Measurements from ENCODE around the gene SOX18.
"Not testable (repeated sequence)": the region's sequence is repeated elsewhere in the genome, so short reads cannot be mapped to it uniquely, and the experiment has no call there.

SOX18 gene

DNA sequence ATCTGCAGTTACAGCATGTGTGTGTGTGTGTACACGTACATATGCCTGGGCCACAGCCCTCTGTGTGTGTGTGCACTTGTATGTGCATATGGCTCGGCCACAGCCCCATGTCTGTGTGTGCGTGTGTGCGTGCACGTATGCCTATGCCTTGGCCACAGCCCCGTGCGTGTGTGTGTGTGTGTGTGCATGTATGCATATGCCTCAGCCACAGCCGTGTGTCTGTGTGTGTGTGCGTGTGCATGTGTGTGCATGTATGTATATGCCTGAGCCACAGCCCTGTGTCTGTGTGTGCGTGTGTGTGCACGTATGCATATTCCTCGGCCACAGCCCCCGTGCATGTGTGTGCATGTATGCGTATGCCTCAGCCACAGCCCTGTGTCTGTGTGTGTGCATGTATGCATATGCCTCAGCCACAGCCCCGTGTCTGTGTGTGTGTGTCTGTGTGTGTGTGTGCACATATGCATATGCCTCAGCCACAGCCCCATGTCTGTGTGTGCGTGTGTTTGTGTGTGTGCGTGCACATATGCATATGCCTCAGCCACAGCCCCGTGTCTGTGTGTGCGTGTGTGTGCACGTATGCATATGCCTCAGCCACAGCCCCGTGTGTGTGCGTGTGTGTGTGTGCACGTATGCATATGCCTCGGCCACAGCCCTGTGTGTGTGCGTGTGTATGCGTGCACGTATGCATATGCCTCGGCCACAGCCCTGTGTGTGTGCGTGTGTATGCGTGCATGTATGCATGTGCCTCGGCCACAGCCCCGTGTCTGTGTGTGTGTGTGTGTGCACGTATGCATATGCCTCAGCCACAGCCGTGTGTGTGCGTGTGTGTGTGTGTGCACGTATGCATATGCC is 28.1 kb downstream of the SOX18 start:
- no peak for DNase-seq (ENCODE audit: low read depth)

DNA sequence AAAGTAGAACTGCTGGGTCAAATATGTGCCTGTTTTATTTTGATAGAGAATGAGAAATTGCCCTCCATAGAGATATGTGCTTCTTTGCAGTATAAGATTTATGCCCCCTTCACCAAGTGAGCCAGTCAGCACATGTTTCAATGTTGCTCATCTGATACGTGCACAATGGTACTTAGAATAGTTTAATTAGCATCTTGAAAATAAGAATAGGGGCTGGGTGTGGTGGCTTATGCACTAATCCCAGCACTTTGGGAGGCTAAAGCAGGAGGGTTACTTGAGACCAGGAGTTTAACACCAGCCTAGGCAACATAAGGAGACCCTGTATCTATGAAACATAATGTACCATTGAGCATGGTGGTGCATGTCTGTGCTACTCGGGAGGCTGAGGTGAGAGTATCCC is 33.8 kb downstream of the SOX18 start:
- no peak for DNase-seq (ENCODE audit: low read depth)

DNA sequence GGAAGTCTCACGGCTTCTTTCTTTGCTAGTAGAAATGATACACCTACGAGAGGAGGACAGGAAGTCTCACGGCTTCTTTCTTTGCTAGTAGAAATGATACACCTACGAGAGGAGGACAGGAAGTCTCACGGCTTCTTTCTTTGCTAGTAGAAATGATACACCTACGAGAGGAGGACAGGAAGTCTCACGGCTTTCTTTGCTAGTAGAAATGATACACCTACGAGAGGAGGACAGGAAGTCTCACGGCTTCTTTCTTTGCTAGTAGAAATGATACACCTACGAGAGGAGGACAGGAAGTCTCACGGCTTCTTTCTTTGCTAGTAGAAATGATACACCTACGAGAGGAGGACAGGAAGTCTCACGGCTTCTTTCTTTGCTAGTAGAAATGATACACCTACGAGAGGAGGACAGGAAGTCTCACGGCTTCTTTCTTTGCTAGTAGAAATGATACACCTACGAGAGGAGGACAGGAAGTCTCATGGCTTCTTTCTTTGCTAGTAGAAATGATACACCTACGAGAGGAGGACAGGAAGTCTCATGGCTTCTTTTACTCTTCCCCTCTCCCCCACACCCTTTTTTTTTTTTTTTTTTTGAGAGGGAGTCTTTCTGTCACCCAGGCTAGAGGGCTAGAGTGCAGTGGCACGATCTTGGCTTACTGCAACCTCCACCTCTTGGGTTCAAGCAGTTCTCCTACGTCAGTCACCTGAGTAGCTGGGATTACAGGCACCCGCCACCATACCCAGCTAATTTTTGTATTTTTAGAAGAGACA is 36.9 kb downstream of the SOX18 start:
- not testable (repeated sequence) for DNase-seq (ENCODE audit: low read depth)

DNA sequence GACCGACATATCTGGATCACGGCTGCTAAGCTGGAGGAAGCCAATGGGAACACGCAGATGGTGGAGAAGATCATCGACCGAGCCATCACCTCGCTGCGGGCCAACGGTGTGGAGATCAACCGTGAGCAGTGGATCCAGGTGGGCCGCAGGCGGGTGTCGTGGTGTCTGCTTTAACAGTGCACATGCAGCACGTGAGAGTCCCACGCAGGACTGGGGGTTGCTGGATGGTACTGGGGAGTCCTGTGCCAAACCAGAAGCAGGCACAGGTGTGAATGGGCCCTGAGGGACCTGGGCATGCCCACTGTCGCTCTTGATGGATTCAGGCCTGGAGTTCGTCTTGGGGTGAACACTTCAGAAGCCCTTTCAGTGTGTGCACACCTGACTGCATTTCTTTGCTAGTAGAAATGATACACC is 38.1 kb downstream of the SOX18 start:
- no peak for DNase-seq (ENCODE audit: low read depth)

DNA sequence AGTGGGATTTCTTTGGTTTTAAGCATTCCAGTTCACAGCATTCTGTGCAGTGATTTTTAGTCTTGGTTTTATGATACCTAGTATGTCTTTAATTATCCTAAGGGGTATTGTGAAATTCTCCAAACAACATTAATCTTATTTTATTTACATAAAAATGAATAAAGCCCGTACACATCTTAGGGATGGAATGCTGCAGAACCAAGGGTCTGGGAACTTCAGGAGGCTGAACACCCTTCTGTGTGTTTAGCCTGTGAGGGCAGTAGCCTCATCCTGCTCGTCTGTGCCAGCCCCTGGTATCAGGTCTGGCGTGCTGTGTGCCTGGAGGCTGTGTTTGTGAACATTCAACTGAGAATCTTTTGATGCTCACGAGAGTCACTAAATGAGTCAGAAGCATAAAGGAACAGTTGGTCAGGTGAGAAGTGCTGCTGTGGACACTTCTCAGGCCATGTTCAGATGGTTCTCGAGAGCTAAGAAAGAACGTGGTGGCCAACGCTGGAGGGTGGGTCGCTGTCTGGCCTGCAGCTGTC is 38.7 kb downstream of the SOX18 start:
- peak; percentile 22 for DNase-seq (ENCODE audit: low read depth)

DNA sequence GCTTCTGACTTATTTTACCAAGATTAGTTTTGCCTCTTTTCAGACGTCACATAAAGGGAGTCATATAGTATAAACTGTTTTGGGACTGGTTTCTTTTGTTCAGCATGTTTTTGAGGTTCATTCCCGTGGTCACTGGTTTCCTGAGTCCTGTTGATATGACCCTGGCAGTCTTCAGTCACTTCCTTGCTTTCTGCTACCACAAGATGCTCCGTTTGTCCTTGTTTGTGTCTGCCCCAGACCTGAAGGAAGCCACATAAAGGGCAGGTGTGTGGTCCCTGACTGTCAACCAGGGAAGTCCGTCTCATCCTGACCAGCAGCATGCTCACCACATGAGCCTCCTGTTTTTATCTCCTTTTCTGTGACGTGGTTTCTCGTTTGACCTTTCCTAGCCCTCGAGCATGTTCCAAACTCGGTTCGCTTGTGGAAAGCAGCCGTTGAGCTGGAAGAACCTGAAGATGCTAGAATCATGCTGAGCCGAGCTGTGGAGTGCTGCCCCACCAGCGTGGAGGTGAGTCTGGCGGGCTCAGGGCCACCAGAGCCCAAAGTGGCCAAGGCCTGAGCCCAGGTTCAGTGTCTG is 39.5 kb downstream of the SOX18 start:
- DNase-seq (ENCODE audit: low read depth): no peak

DNA sequence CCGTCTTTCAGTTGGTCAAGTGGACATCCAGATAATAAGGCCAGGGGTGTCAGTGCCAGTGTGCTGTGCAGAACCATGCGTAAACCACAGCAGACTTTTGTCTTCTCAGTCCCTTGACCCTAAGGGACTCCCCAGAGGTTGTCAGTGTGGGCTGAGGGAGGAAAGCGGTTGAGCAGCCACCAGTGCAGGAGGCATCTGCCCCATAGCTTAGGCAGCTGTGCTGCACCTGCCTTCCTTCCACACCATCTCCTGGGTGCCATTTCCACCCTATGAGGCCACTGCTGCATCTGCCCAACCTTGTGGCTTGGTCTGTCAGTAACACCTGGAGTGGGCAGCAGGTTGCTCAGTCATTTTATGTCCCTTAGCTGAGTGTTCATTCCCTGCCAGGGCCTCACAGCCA is 42.5 kb downstream of the SOX18 start:
- no peak for DNase-seq (ENCODE audit: low read depth)

DNA sequence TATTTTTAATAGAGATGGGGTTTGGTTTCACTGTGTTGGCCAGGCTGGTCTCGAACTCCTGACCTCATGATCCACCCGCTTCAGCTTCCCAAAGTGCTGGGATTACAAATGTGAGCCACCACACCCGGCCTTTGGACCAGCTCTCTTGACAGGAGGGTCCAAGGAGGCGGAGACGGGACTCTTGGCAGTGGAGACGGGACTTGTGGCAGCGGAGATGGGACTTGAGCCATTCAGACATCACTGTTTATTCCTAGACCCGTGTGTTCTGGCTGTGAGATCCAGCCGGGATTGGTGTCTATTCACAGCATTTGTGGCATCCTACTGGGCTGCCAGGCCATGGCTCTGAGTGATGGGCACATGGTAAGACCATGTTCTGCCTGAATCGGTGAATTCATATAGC is 42.9 kb downstream of the SOX18 start:
- DNase-seq (ENCODE audit: low read depth): no peak

DNA sequence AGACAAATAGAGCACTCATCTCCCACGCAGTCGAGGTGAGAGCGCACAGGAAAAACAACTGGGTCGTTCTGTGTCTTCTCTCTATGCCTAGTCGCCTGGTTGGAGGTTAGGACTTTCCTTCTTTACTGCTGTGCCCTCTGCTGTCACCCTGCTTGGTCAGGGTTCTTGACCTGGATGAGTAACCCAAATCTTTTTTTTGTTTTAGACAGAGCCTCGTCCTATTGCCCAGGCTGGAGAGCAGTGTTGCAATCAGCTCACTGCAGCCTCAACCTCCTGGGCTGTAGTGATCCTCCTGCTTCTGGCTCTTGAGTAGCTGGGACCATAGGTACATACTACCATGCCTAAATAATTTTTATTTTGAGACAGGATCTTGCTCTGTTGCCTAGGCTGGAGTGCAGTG is 44.0 kb downstream of the SOX18 start:
- DNase-seq (ENCODE audit: low read depth): no peak

DNA sequence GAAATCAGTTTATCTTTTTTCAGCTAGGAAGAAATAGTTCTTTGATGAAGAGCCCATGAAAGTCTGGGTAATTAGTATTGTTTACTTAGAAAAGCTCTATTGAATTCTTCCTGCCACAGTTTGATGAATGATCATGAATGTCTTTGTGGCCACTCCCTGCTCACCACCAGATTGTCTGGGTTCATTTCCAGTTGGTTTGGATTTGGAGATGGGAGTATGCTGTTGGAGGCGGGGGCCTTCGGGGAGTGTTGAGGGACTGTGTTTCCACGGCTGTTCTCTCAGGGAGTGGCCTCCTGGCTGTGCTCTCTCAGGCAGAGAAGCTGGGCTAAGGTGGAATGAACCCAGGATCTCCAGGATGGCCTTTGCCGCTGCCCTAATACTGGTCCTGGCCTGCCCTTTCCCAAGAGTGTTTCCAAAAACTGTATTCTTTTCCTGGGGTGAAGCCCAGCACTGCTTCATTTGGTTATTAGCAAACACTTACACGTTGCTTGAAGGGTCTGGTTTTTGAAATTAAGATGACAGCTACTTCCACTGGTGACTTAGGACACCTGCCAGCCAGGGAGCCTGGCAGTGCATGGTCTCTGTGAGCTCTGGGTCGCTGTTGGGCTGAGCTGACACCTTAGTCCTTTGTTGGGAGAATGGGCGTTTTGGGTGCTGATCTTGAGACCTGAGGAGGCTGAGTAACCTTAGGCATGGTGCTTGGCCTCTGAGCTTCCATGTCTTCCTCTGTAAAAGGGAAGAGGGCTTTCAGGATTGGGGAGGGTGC is 45.3 kb downstream of the SOX18 start:
- DNase-seq (ENCODE audit: low read depth): no peak

DNA sequence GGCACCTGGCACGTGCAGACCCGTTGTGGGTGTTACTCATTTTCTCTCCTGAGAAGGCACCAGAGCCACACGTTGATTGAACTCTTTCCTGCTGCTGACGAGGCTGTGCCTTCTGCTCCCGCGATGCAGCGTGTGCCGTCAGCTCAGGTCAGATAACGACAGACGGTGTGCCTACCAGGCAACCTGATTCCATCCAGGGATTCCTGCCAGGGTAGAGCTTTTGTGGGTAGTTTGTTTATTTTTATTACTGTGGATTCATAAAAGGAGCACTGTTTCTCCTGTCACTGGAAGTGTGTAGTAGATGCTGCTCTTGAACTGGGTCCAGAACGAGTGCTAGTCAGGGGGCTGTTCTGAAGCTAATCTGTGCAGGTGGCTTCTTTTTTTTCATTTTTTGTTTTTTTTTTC is 47.8 kb downstream of the SOX18 start:
- no peak for DNase-seq (ENCODE audit: low read depth)

DNA sequence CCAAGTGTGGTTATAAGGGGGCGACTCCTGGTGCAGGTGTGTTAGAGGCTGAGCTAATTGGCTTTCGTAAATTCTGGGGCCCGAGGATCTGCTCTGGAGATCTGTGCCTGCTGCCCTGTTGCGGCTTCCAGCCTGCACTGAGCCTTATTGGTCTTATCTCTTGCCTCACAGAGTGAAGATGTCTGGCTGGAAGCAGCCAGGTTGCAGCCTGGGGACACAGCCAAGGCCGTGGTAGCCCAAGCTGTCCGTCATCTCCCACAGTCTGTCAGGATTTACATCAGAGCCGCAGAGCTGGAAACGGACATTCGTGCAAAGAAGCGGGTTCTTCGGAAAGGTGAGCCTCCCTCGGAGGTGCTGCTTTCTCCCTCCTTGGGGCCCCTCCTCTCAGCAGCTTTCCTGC is 48.5 kb downstream of the SOX18 start:
- DNase-seq (ENCODE audit: low read depth): no peak
